Lower leg skin (tissue), 4 donors: ENCODE results near the gene NNMT. TPM values are rescaled to one million over a fixed set of nuclear protein-coding genes. Genes with fewer than 3 reads are reported as not detected.

Experiments used
- DNase-seq, 2 donors: peaks; one replicate each; pipeline ENCODE4 v3.0.0-alpha.2; 2019; ENCODE audit warnings: low spot score in 2 of 2
- H3K4me3 ChIP-seq: fragments of 200-600 bp; sonication (generic); 2 replicates; pipeline ENCODE4 v1.5.1; 2017; ENCODE audit warnings: mild to moderate bottlenecking, low read depth; ENCODE audit not compliant: poor library complexity, severe bottlenecking
- POLR2A ChIP-seq, 2 donors: fragments of 450-650 bp; IDR thresholded peaks; one replicate each; pipeline ENCODE4 v1.6.1; 2016 to 2017; ENCODE audit warnings: antibody characterized with exemption in 2 of 2, mild to moderate bottlenecking in 1 of 2, moderate library complexity in 1 of 2
- WGBS, 2 donors: methylation state at CpG; one replicate each; pipeline ENCODE4 v1.1.5; 2018; 5-methylcytosine and 5-hydroxymethylcytosine counted together
- intact Hi-C: fragments of 100-400 bp; cut with DNase I; formaldehyde crosslinking; loops from one replicate; pipeline ENCODE4 v1.15.0; 2023; ENCODE audit warnings: low total_unique reads
- total RNA-seq, 4 donors: library from RNA; depleted of rRNA; stranded (reverse); fragments of >200 nt; gene quantifications; one replicate each; pipeline ENCODE4 v1.1.0, GENCODE V29; 2016
- TF ChIP-seq, protein P1 (sequence below), 3 donors: fragments of 450-650 bp; IDR thresholded peaks; one replicate each; pipeline ENCODE4 v1.5.1; 2016; ENCODE audit warnings: antibody characterized with exemption in 3 of 3, mild to moderate bottlenecking in 3 of 3, moderate library complexity in 2 of 3

The NNMT gene
- total RNA-seq, 4 donors from 2014 or later, result 137 to 381 (median 145) TPM

DNA sequence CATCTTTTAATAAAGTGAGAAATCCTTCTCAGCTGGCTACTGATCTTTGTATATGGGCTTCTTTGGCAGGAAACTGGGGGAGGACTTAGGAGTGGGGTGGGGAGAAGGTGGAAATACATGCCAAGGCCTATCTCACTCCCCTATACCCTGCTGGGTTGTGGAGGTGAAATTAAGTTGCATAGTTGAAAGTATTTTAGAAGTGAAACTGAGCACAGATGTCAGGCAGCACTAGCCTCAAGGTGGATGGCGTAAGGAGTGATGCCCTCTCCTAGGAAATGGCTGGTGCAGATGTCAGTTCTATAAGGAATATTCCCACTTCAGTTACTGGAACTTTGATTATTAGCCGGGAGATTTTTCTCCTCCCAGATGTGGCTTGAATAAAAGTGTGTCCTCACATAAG lies 46.3 kb downstream of the NNMT start:
- 93 to 95% methylated on average over 2 of the region's 2 CpGs for WGBS, 2 donors
- H3K4me3 ChIP-seq, result no peak overlapping the region
- intact Hi-C loops, result no loop called here
- DNase-seq, result no peak
- no peak for TF ChIP-seq POLR2A (IDR thresholded peaks at IDR 0.05)
- TF ChIP-seq, protein P1, sequence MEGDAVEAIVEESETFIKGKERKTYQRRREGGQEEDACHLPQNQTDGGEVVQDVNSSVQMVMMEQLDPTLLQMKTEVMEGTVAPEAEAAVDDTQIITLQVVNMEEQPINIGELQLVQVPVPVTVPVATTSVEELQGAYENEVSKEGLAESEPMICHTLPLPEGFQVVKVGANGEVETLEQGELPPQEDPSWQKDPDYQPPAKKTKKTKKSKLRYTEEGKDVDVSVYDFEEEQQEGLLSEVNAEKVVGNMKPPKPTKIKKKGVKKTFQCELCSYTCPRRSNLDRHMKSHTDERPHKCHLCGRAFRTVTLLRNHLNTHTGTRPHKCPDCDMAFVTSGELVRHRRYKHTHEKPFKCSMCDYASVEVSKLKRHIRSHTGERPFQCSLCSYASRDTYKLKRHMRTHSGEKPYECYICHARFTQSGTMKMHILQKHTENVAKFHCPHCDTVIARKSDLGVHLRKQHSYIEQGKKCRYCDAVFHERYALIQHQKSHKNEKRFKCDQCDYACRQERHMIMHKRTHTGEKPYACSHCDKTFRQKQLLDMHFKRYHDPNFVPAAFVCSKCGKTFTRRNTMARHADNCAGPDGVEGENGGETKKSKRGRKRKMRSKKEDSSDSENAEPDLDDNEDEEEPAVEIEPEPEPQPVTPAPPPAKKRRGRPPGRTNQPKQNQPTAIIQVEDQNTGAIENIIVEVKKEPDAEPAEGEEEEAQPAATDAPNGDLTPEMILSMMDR (IDR thresholded peaks at IDR 0.05), result no peak

DNA sequence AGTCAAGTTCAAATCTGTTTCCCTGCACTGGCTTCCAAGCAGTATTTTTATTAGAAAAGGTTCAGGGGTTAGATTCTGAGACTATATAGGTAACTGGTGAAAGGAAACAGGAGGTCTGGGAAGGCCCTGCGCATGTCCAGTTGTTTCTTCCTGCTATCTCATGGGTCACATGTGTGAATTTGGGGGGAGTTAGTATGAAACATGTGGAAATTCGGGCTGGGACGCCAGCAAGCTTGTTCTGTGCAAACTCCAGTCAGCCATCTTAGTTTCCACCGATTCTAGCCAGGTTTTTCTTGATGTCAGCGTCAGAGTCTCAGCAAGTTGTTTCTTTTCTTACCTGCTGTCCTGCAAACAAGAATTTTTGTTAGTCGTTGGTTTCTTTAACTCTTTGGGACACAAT lies 46.8 kb downstream of the NNMT start:
- no peak overlapping the region for H3K4me3 ChIP-seq
- no peak for DNase-seq
- TF ChIP-seq, protein P1 (IDR thresholded peaks at IDR 0.05), result no peak
- TF ChIP-seq POLR2A (IDR thresholded peaks at IDR 0.05), result no peak
- intact Hi-C loops, result no loop called here
- WGBS, 2 donors, result 85 to 91% methylated on average over 6 of the region's 6 CpGs

DNA sequence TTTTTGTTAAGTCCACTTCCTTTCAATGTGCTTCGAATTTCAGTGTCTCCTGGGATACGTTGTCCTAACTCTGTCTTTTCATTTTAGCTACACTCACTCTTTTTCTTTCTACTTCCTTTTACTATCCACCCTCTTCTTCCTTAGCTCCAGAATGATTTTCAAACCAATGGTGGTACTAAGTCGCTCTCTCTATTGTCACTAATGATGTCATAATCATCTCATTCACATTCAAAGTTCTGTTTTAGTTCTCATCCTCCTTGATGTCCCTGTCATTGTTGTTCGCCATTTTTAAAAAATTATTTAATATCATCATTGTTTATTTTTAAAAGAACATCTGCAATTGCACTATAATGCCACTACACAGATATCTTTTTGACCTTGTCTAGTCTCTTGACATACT lies 47.3 kb downstream of the NNMT start:
- H3K4me3 ChIP-seq, result no peak overlapping the region
- 88 to 90% methylated on average over 4 of the region's 4 CpGs for WGBS, 2 donors
- intact Hi-C loops, result no loop called here
- TF ChIP-seq POLR2A (IDR thresholded peaks at IDR 0.05), result no peak
- TF ChIP-seq, protein P1 (IDR thresholded peaks at IDR 0.05), result no peak
- no peak for DNase-seq

DNA sequence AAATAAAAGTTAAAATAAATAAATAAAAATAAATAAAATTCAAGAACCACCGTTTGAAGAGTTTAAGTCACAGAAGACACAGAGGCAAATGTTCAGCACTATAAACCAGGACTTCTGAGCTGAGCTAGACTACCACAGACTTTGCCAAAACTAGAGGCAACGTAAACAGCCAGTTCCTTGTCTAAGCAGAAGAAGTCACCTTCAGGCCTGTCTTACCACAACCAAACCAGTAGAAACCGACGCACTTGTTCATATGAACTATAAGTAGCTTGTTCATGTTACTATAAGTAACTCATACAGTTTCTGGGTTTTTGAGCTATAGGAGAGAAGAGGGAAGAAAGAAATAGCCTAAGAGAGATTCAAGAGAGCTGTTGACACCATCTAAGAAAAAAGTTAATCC lies 48.3 kb downstream of the NNMT start:
- intact Hi-C loops, result no loop called here
- 61 to 75% methylated on average over 4 of the region's 4 CpGs for WGBS, 2 donors

DNA sequence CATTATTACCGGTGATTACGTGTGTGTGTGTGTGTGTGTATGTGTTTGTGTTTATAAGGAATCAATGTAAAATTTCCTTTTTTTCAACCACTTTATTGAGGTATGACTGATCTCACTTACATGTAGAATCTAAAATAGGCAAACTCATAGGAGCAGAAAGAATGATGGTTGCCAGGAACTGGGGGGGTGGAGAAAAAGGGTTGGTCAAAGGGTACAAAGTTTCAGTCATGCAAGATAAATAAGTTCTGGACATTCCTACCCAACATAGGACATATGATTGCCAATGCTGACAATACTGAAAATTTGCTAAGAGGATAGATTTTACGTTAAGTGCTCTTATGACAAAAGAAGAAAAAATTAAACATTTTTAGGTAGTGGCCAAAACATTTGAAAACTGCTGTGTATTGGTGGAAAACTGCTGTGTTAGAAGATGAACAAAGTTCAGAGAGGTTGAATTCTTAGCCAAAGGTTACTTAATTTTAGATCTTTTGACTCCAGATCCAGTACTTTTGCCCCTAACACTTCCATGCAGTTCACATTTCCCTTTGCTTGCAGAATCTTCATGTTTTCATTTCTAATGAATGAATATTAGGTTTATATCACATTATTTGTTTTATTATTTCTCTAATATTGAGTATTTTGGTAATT lies 49.5 kb downstream of the NNMT start:
- DNase-seq, result no peak
- no peak overlapping the region for H3K4me3 ChIP-seq
- TF ChIP-seq, protein P1 (IDR thresholded peaks at IDR 0.05), result no peak
- intact Hi-C loops, result no loop called here
- 83 to 94% methylated on average over 3 of the region's 3 CpGs for WGBS, 2 donors

More for the DNA sequence above, 48.3 kb downstream of the NNMT start:
- H3K4me3 ChIP-seq, result no peak overlapping the region
- DNase-seq, result no peak
- no peak for TF ChIP-seq POLR2A (IDR thresholded peaks at IDR 0.05)
- TF ChIP-seq, protein P1 (IDR thresholded peaks at IDR 0.05), result no peak

DNA sequence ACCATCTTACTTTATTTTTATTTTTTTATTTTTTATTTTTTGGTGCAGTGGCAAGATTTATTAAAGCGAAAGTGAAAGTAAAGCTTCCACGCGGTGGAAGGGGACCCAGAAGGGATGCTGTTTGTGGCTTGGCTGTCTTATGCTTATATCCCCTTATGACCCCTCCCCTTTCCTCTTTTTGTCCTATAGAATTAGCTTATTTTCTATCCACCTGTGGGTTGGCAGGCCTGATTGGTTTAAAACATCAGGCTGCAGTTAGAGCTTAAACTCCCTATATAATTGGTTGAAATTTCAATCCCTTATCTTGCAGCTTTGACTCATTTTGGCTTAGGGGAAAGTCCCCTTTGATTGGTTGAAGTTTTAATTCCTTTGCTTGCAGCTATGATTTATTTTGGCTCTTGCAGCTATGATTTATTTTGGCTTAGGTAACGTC lies 50.5 kb downstream of the NNMT start:
- TF ChIP-seq, protein P1 (IDR thresholded peaks at IDR 0.05), result no peak
- TF ChIP-seq POLR2A (IDR thresholded peaks at IDR 0.05), result no peak
- H3K4me3 ChIP-seq, result no peak overlapping the region
- WGBS, 2 donors, result 60 to 67% methylated on average over 4 of the region's 4 CpGs
- intact Hi-C loops, result no loop called here
- no peak for DNase-seq
